ENCODE results near the gene DPP6. TPM values are rescaled to one million over a fixed set of nuclear protein-coding genes. Genes with fewer than 3 reads are reported as not detected.

Gene DPP6
- total and polyA plus RNA-seq, 9 of the 15 experiments (the other 6 are each of a cell fraction or from before 2014, with no cell fraction given): not detected

DNA sequence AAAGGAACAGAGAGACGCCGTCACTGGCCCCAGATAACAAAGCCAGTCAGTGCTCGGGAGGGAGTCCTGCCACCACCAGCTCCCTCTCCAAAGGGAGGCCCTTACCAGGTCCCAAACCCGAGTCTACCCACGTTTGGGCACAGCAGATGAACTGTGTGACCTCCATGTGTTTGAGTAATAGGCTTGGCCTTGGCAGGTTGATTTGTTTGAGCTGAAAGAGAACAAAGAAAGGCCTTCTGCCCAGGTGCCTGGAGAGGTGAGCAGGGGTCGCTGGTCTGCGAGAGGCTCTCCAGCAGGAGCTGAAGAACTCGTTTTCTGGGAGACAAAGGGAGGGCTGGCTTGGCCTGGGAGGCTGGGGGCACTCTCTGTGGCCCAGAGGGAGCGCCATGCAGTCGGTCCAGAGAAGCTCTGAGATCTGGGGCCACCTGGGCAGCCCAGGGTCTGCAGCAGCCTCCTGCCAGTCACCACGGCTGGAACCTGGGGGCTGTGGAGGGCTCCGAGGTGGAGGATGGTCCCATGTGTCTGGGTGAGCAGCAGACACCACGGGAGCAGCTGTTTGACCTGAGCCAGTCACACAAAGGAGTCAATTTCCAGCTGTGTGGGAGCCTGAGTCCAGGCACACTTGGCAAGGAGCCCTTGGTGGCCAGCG lies 851.0 kb downstream of the DPP6 start:
- Histone ChIP-seq H4K20me1 (replicated peaks; ENCODE audit: control insufficient read depth, insufficient read depth, low read length) (0 out of 2 replicates have a peak, but pooled peaks cover 3% of the 10 kb centered on the region), H2AFZ (ENCODE audit: low read depth, low read length) (no peak overlapping the region), H3K4me2 (ENCODE audit: insufficient read depth, low read length) (no peak overlapping the region), H3K27me3 (ENCODE audit: control insufficient read depth in 2 of 2, insufficient read depth in 2 of 2, low read length in 2 of 2) (peaks cover 60 to 98% of the 10 kb centered on the region in 2 experiments), H3K9ac (ENCODE audit: insufficient read depth in 1 of 2, low read depth in 2 of 2, low read length in 2 of 2) (peak overlapping the region in 1 of 2 experiments; percentile 20; a peak in 1 of 4 replicates), H3K4me3 (no peak overlapping the region), H3K4me1 (replicated peaks in 1 of 2; ENCODE audit: control insufficient read depth in 2 of 2, insufficient read depth in 2 of 2, low read length in 2 of 2) (peaks cover 0 to 6% of the 10 kb centered on the region in 2 experiments; a peak in 1 of 5 replicates), H3K36me3 (ENCODE audit: control insufficient read depth, insufficient read depth, low read length) (no peaks in the 10 kb centered on the region), H3K27ac (ENCODE audit: extremely low read depth, low read depth, low read length) (no peak overlapping the region), H3K9me1 (ENCODE audit: control insufficient read depth, insufficient read depth, low read length) (no peaks in the 10 kb centered on the region), H3K9me3 (replicated peaks; ENCODE audit: control insufficient read depth, insufficient read depth, low read depth, low read length) (no peaks in the 10 kb centered on the region), H3K79me2 (ENCODE audit: control insufficient read depth, insufficient read depth, low read length) (no peaks in the 10 kb centered on the region)
- intact Hi-C loops (cut with micrococcal nuclease) (no loop called here), in situ Hi-C loops (cut with MboI) (no loop called here)
- WGBS (ENCODE audit: insufficient coverage, low coverage, missing lambda C conversion rate): 0% methylated on average over 14 of the region's 14 CpGs
- ChIA-PET CTCF (ENCODE audit: low intra/inter-chr PET ratio) (no interaction called here), POLR2A (interaction anchor here (0.6 to 1.1 kb wide), 2 partner anchors 10 to 25 kb away, joined by 4 read pairs; no protein-coding TSS in a partner anchor)
- ATAC-seq: no peak
- BruUV-seq (replicated peaks): no TSS peak
- no peak for DNase-seq (ENCODE audit: extremely low read depth in 1 of 4, low spot score in 3 of 4)
- TF ChIP-seq, protein P1, sequence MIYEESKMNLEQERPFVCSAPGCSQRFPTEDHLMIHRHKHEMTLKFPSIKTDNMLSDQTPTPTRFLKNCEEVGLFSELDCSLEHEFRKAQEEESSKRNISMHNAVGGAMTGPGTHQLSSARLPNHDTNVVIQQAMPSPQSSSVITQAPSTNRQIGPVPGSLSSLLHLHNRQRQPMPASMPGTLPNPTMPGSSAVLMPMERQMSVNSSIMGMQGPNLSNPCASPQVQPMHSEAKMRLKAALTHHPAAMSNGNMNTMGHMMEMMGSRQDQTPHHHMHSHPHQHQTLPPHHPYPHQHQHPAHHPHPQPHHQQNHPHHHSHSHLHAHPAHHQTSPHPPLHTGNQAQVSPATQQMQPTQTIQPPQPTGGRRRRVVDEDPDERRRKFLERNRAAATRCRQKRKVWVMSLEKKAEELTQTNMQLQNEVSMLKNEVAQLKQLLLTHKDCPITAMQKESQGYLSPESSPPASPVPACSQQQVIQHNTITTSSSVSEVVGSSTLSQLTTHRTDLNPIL (CRISPR knock-in tag; IDR thresholded peaks at IDR 0.05): no peak
- TF ChIP-seq, protein P2, sequence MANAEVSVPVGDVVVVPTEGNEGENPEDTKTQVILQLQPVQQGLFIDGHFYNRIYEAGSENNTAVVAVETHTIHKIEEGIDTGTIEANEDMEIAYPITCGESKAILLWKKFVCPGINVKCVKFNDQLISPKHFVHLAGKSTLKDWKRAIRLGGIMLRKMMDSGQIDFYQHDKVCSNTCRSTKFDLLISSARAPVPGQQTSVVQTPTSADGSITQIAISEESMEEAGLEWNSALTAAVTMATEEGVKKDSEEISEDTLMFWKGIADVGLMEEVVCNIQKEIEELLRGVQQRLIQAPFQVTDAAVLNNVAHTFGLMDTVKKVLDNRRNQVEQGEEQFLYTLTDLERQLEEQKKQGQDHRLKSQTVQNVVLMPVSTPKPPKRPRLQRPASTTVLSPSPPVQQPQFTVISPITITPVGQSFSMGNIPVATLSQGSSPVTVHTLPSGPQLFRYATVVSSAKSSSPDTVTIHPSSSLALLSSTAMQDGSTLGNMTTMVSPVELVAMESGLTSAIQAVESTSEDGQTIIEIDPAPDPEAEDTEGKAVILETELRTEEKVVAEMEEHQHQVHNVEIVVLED (CRISPR knock-in tag; IDR thresholded peaks at IDR 0.05): no peak
- no peak for TF ChIP-seq DMBX1 (CRISPR knock-in tag; IDR thresholded peaks at IDR 0.05; ENCODE audit: borderline replicate concordance)
- no peak for TF ChIP-seq SIX5 (IDR thresholded peaks at IDR 0.05; ENCODE audit: borderline replicate concordance in 1 of 2, insufficient read depth in 1 of 2, low read depth in 1 of 2, low read length in 2 of 2)
- TF ChIP-seq, protein P3, sequence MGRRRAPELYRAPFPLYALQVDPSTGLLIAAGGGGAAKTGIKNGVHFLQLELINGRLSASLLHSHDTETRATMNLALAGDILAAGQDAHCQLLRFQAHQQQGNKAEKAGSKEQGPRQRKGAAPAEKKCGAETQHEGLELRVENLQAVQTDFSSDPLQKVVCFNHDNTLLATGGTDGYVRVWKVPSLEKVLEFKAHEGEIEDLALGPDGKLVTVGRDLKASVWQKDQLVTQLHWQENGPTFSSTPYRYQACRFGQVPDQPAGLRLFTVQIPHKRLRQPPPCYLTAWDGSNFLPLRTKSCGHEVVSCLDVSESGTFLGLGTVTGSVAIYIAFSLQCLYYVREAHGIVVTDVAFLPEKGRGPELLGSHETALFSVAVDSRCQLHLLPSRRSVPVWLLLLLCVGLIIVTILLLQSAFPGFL (CRISPR knock-in tag; IDR thresholded peaks at IDR 0.05): no peak
- no peak for TF ChIP-seq FOXP1 (CRISPR knock-in tag; IDR thresholded peaks at IDR 0.05)
- TF ChIP-seq SRSF7 (optimal IDR thresholded peaks at IDR 0.05; ENCODE audit: low read depth, low read length): no peak
- no peak for TF ChIP-seq TRIM28 (IDR thresholded peaks at IDR 0.05)
- TF ChIP-seq CBX5 (IDR thresholded peaks at IDR 0.05; ENCODE audit: borderline replicate concordance, low read depth): no peak
- TF ChIP-seq ZNF696 (CRISPR knock-in tag; conservative IDR thresholded peaks at IDR 0.05): no peak
- no peak for TF ChIP-seq CC2D1A (IDR thresholded peaks at IDR 0.05)
- no peak for TF ChIP-seq CBX1 (IDR thresholded peaks at IDR 0.05; ENCODE audit: low read depth)
- TF ChIP-seq YBX1 (IDR thresholded peaks at IDR 0.05): no peak
- TF ChIP-seq ZNF644 (tag; IDR thresholded peaks at IDR 0.05; ENCODE audit: low read depth): no peak
- FAIRE-seq: no peak
